ENCODE measurements around the gene KCNIP2. TPM values are rescaled to one million over a fixed set of nuclear protein-coding genes. Genes with fewer than 3 reads are reported as not detected.

The KCNIP2 gene
- total and polyA plus RNA-seq, 2 donors (not counting 3 experiments of a cell fraction or from before 2014, with no cell fraction given): 0.36 to 2.2 TPM

- Histone ChIP-seq H3K27ac (ENCODE audit: insufficient read depth, low read depth, low read length) (peak overlapping the region; percentile 51), H3K4me3 (replicated peaks in 1 of 3; ENCODE audit: insufficient read depth in 1 of 3, low read depth in 1 of 3, low read length in 3 of 3) (peak overlapping the region; percentile 27 to 64 (median 31)), H3K9me3 (replicated peaks; ENCODE audit: control insufficient read depth, insufficient read depth, low read length) (no peaks in the 10 kb centered on the region), H3K79me2 (ENCODE audit: control insufficient read depth, insufficient read depth, low read length) (peaks cover 42% of the 10 kb centered on the region), H3K9ac (replicated peaks; ENCODE audit: extremely low read depth, insufficient read depth, low read length) (peak overlapping the region; percentile 64), H3K36me3 (ENCODE audit: control insufficient read depth in 2 of 2, extremely low read depth in 1 of 2, insufficient read depth in 2 of 2, low read length in 2 of 2) (no peaks in the 10 kb centered on the region), H3K9me1 (replicated peaks; ENCODE audit: control insufficient read depth, extremely low read depth, insufficient read depth, low read length) (no peaks in the 10 kb centered on the region), H3K27me3 (ENCODE audit: control insufficient read depth in 2 of 2, insufficient read depth in 2 of 2, low read length in 2 of 2) (no peaks in the 10 kb centered on the region), H4K20me1 (replicated peaks; ENCODE audit: control insufficient read depth, extremely low read depth, insufficient read depth, low read length) (peaks cover 17% of the 10 kb centered on the region), H2AFZ (ENCODE audit: low read depth, low read length) (peak overlapping the region; percentile 93), H3K4me1 (ENCODE audit: control insufficient read depth, extremely low read depth, insufficient read depth, low read length) (peaks cover 19% of the 10 kb centered on the region), H3K4me2 (ENCODE audit: insufficient read depth, low read length) (peak overlapping the region; percentile 92)
- BruUV-seq (replicated peaks): TSS peak; percentile 47
- ChIA-PET CTCF (interaction anchor here (1.0 to 5.4 kb wide), 9 partner anchors 16 to 254 kb away, joined by 3 to 39 read pairs (median 8); partner anchors contain the start of gene ARMH3), POLR2A (interaction anchor here (0.7 to 1.4 kb wide), 5 partner anchors 11 to 35 kb away, joined by 3 to 6 read pairs (median 5); no protein-coding TSS in a partner anchor)
- intact Hi-C loops (cut with micrococcal nuclease) (loop anchor here (1.0 to 5.0 kb wide), 4 partner anchors 11 to 314 kb away; partner anchors contain the start of genes ARMH3, NPM3 and PPRC1), dilution Hi-C loops (cut with MboI; ENCODE audit: extremely low pct_ligation_motif_present, low sequenced_read_pairs) (no loop called here)
- FAIRE-seq (peak; percentile 31), DNase-seq (ENCODE audit: low read depth, low spot score) (no peak)
- TF ChIP-seq EZH2 (IDR thresholded peaks at IDR 0.05; ENCODE audit: borderline replicate concordance, low read depth, low read length, severe bottlenecking): no peak
- TF ChIP-seq JUN (IDR thresholded peaks at IDR 0.05; ENCODE audit: borderline replicate concordance, insufficient read depth, insufficient read length, low read depth): no peak
- no peak for TF ChIP-seq FOS (IDR thresholded peaks at IDR 0.05; ENCODE audit: borderline replicate concordance, insufficient read depth, low read length)
- TF ChIP-seq CTCF (IDR thresholded peaks at IDR 0.05; ENCODE audit: extremely low read depth in 1 of 2, insufficient read depth in 1 of 2, low read depth in 1 of 2, low read length in 2 of 2): no peak
- TF ChIP-seq POLR2A (IDR thresholded peaks at IDR 0.05; ENCODE audit: low read depth, low read length): no peak
- TF ChIP-seq, protein P1, sequence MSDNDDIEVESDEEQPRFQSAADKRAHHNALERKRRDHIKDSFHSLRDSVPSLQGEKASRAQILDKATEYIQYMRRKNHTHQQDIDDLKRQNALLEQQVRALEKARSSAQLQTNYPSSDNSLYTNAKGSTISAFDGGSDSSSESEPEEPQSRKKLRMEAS (IDR thresholded peaks at IDR 0.05; ENCODE audit: insufficient read depth, insufficient read length): no peak
- TF ChIP-seq POLR2AphosphoS5 (IDR thresholded peaks at IDR 0.05; ENCODE audit: insufficient read depth, low read depth, low read length): no peak
- TF ChIP-seq MYC (IDR thresholded peaks at IDR 0.05; ENCODE audit: low read depth, low read length): no peak
- no peak for TF ChIP-seq GATA2 (IDR thresholded peaks at IDR 0.05; ENCODE audit: insufficient read depth, insufficient read length, low read depth, low read length)
These were observed 24.5 kb downstream of the KCNIP2 start for GRCh38 chr10:101818872-101819633.

Measured in endothelial cell of umbilical vein (primary cell).